Measurements from ENCODE around the gene WFIKKN2. TPM values are rescaled to one million over a fixed set of nuclear protein-coding genes. Genes with fewer than 3 reads are reported as not detected.

Gene WFIKKN2
- total and polyA plus RNA-seq, 10 of the 15 experiments (the other 5 are each of a cell fraction or from before 2014, with no cell fraction given) = 0.06 TPM; not detected in 9

GRCh38 chr17:50871898-50872297 is 36.5 kb downstream of the WFIKKN2 start (continued):
- TF ChIP-seq ZNF207 (IDR thresholded peaks at IDR 0.05; ENCODE audit: borderline replicate concordance) (no peak), E2F4 (IDR thresholded peaks at IDR 0.05; ENCODE audit: low read depth, low read length) (no peak), TBL1XR1 (IDR thresholded peaks at IDR 0.05; ENCODE audit: low read depth, low read length) (no peak), BMI1 (IDR thresholded peaks at IDR 0.05; ENCODE audit: borderline replicate concordance) (no peak), SKIL (IDR thresholded peaks at IDR 0.05; ENCODE audit: low read depth, poor library complexity, severe bottlenecking) (no peak), BACH1 (IDR thresholded peaks at IDR 0.05; ENCODE audit: borderline replicate concordance) (no peak), CTCF (IDR thresholded peaks at IDR 0.05 in 2 of 3, conservative IDR thresholded peaks at IDR 0.05 in 1 of 3; ENCODE audit: control insufficient read depth in 2 of 3, extremely low read depth in 1 of 3, insufficient read depth in 1 of 3, low read depth in 3 of 3, low read length in 3 of 3) (no peak)

All from GM12878 (cell line).